Activated CD4-positive, alpha-beta T cell treated with anti-CD3 and anti-CD28 coated beads for 4 hours (primary cell): ENCODE results near the gene ZNF444.
"Not testable (repeated sequence)": the region's sequence is repeated elsewhere in the genome, so short reads cannot be mapped to it uniquely, and the experiment has no call there.

Experiments used
- DNase-seq, 2 donors: peaks; one replicate each; pipeline ENCODE4 v3.0.0-alpha.2; 2020

ZNF444 gene

DNA sequence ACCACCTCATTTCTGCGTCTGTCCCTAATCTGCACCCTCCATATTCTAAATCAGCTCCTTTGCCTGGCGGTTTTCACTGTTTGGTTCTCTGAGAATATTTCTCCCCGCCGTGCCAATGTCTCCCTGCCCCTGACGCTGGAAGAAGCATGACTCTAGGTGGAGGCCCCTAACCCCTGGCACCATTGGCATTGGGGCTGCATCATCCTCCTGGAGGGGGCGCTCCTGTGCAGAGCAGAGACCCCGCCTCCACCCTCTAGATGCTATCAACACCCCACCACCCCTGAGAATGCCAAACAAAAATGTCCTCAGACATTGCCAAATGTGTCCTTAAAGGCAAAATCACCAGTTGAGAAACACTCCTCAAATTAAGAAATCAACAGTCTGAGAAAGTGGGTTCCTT lies 50.0 kb downstream of the ZNF444 start:
- DNase-seq = no peak

DNA sequence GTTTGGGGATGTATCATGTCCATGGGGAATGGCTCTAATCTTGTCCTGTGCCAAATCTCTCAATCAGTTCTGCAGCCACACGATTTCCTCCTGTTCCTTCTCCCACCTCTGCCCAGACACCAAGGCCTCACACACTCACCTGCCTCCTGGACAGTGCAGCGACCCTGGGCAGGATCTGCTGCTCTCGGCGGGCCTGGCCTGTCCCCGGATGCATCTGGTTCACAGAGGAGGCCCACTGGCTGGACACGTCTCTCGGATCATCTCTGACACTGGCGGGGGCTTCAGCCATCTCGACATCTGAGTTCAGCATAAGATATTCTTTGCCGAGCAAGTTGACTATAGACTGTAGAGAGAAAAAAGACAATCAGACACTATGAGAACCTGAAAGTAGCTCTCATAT lies 50.6 kb downstream of the ZNF444 start:
- DNase-seq = no peak

GRCh38 chr19:56193981-56194640 lies 53.0 kb downstream of the ZNF444 start:
- DNase-seq = no peak

GRCh38 chr19:56197646-56198045 lies 56.6 kb downstream of the ZNF444 start, which contains the start of gene ZSCAN5B:
TSS of gene ZSCAN5B (minus strand) at chr19:56197783. CDS start at chr19:56193052, 4,731 bp downstream.
- DNase-seq = not testable (repeated sequence)

- no peak for DNase-seq
Measured at GRCh38 chr19:56199687-56200086, 58.6 kb downstream of the ZNF444 start.

- DNase-seq = no peak
Measured at GRCh38 chr19:56201973-56202372, 60.9 kb downstream of the ZNF444 start, which contains the start of gene ZSCAN5C. TSS of gene ZSCAN5C (plus strand) at chr19:56202273. CDS start at chr19:56205914, 3,641 bp downstream.

GRCh38 chr19:56207581-56207980 lies 66.5 kb downstream of the ZNF444 start:
- DNase-seq = not testable (repeated sequence)

GRCh38 chr19:56209091-56209490 lies 68.0 kb downstream of the ZNF444 start:
- no peak for DNase-seq

- not testable (repeated sequence) for DNase-seq
Measured at GRCh38 chr19:56210036-56210435, 68.9 kb downstream of the ZNF444 start.
